WTC11 (cell line): Measurements from ENCODE around the gene RESP18. TPM values are rescaled to one million over a fixed set of nuclear protein-coding genes. Genes with fewer than 3 reads are reported as not detected.
A peak's percentile ranks its signal among the peaks of the same experiment; 100 is the strongest.
"Not testable (repeated sequence)": the region's sequence is repeated elsewhere in the genome, so short reads cannot be mapped to it uniquely, and the experiment has no call there.

ENCODE experiments used
- ATAC-seq: fragments of 200-7000 bp; cut with Tn5 transposase; 2 replicates; pipeline ENCODE4 v1.10.0; 2021; ENCODE audit warnings: mild to moderate bottlenecking, moderate library complexity
- CTCF ChIA-PET: fragments of 300-600 bp; sonication (Branson Sonifier 250); formaldehyde crosslinking; loops from one replicate; lab custom pipeline; 2021; ENCODE audit warnings: antibody characterized with exemption; lab: Charles Lee
- POLR2A ChIA-PET: fragments of 350-600 bp; sonication (Branson Sonifier 250); formaldehyde crosslinking; loops from one replicate; lab custom pipeline; 2021; ENCODE audit warnings: antibody characterized with exemption; lab: Charles Lee
- DNase-seq: peaks from one replicate; pipeline ENCODE4 v3.0.0; 2021; ENCODE audit warnings: low spot score
- H3K27ac Mint-ChIP-seq: 2 replicates; pipeline ENCODE4 v1.8.0; 2021; ENCODE audit warnings: mixed read lengths
- H3K27me3 Mint-ChIP-seq: 2 replicates; pipeline ENCODE4 v1.8.0; 2021; ENCODE audit warnings: low read depth, mild to moderate bottlenecking, moderate library complexity, mixed read lengths
- H3K36me3 Mint-ChIP-seq: 2 replicates; pipeline ENCODE4 v1.8.0; 2021; ENCODE audit warnings: mixed read lengths
- H3K4me1 Mint-ChIP-seq: 2 replicates; pipeline ENCODE4 v1.8.0; 2022; ENCODE audit warnings: mixed read lengths
- H3K4me3 Mint-ChIP-seq: 2 replicates; pipeline ENCODE4 v1.8.0; 2021; ENCODE audit warnings: mild to moderate bottlenecking, moderate library complexity, mixed read lengths
- H3K9me3 Mint-ChIP-seq: 2 replicates; pipeline ENCODE4 v1.8.0; 2021; ENCODE audit warnings: mixed read lengths
- ATF3 ChIP-seq: sonication (generic); formaldehyde crosslinking; conservative IDR thresholded peaks from 2 replicates; pipeline ENCODE4 v1.8.1; 2022; ENCODE audit warnings: mild to moderate bottlenecking, missing genetic modification reagents
- CREM ChIP-seq: sonication (generic); formaldehyde crosslinking; IDR thresholded peaks from 2 replicates; pipeline ENCODE4 v1.8.1; 2022; ENCODE audit warnings: mild to moderate bottlenecking, missing genetic modification reagents, moderate library complexity
- E2F1 ChIP-seq: sonication (generic); formaldehyde crosslinking; IDR thresholded peaks from 2 replicates; pipeline ENCODE4 v1.8.0; 2022; ENCODE audit warnings: mild to moderate bottlenecking, missing genetic modification reagents
- ELF4 ChIP-seq: sonication (generic); formaldehyde crosslinking; IDR thresholded peaks from 2 replicates; pipeline ENCODE4 v1.8.1; 2022; ENCODE audit warnings: low read depth, mild to moderate bottlenecking, moderate library complexity, missing genetic modification reagents
- ESRRA ChIP-seq: sonication (generic); formaldehyde crosslinking; IDR thresholded peaks from 2 replicates; pipeline ENCODE4 v1.8.1; 2022; ENCODE audit warnings: mild to moderate bottlenecking, missing genetic modification reagents, borderline replicate concordance
- GABPB1 ChIP-seq: sonication (generic); formaldehyde crosslinking; IDR thresholded peaks from 2 replicates; pipeline ENCODE4 v1.8.1; 2023; ENCODE audit warnings: mild to moderate bottlenecking, missing genetic modification reagents
- NFYB ChIP-seq: sonication (generic); formaldehyde crosslinking; conservative IDR thresholded peaks from 2 replicates; pipeline ENCODE4 v1.8.0; 2022; ENCODE audit warnings: low read depth, missing genetic modification reagents
- NR3C1 ChIP-seq: sonication (generic); formaldehyde crosslinking; conservative IDR thresholded peaks from 2 replicates; pipeline ENCODE4 v1.8.1; 2023; ENCODE audit warnings: low read depth, mild to moderate bottlenecking, missing genetic modification reagents
- RELA ChIP-seq: sonication (generic); formaldehyde crosslinking; IDR thresholded peaks from 2 replicates; pipeline ENCODE4 v1.8.1; 2022; ENCODE audit warnings: missing genetic modification reagents, mild to moderate bottlenecking, borderline replicate concordance
- ZBTB21 ChIP-seq: sonication (generic); formaldehyde crosslinking; IDR thresholded peaks from 2 replicates; pipeline ENCODE4 v1.8.1; 2023; ENCODE audit warnings: mild to moderate bottlenecking, missing genetic modification reagents, borderline replicate concordance
- ZNF232 ChIP-seq: sonication (generic); formaldehyde crosslinking; IDR thresholded peaks from 2 replicates; pipeline ENCODE4 v1.8.0; 2022; ENCODE audit warnings: mild to moderate bottlenecking, missing genetic modification reagents
- ZNF317 ChIP-seq: sonication (generic); formaldehyde crosslinking; IDR thresholded peaks from 2 replicates; pipeline ENCODE4 v1.8.1; 2023; ENCODE audit warnings: low read depth, mild to moderate bottlenecking, moderate library complexity, missing genetic modification reagents, borderline replicate concordance
- ZNF416 ChIP-seq: fragments of 250-450 bp; sonication (Bioruptor Pico); IDR thresholded peaks from 2 replicates; pipeline ENCODE4 v1.9.0; 2021; ENCODE audit warnings: mild to moderate bottlenecking, inconsistent platforms
- total RNA-seq: library from RNA; stranded (reverse); gene quantifications from 3 replicates; pipeline ENCODE4 v1.2.3, GENCODE V29; 2021
- TF ChIP-seq, protein P1 (sequence below): sonication (generic); formaldehyde crosslinking; IDR thresholded peaks from 2 replicates; pipeline ENCODE4 v1.8.0; 2023; ENCODE audit warnings: missing genetic modification reagents, mild to moderate bottlenecking, borderline replicate concordance

RESP18 gene
- total RNA-seq, 1 experiment from 2014 or later = not detected

- no peaks in the 10 kb centered on the region; the same call in 1 of the 2 replicates for H3K36me3 Mint-ChIP-seq
- H3K4me1 Mint-ChIP-seq = peaks cover 15% of the 10 kb centered on the region
- POLR2A ChIA-PET = interaction anchor here (1.1 kb wide), 1 partner anchor 53 kb away, joined by 3 read pairs; no protein-coding TSS in a partner anchor
- TF ChIP-seq ATF3 (CRISPR knock-in tag) (no peak), ZNF232 (no peak), ZNF416 (CRISPR knock-in tag) (no peak), ESRRA (no peak), ELF4 (CRISPR knock-in tag) (no peak), ZNF317 (CRISPR knock-in tag) (no peak), RELA (CRISPR knock-in tag) (no peak), GABPB1 (CRISPR knock-in tag) (no peak), NR3C1 (CRISPR knock-in tag) (no peak)
- TF ChIP-seq, protein P1, sequence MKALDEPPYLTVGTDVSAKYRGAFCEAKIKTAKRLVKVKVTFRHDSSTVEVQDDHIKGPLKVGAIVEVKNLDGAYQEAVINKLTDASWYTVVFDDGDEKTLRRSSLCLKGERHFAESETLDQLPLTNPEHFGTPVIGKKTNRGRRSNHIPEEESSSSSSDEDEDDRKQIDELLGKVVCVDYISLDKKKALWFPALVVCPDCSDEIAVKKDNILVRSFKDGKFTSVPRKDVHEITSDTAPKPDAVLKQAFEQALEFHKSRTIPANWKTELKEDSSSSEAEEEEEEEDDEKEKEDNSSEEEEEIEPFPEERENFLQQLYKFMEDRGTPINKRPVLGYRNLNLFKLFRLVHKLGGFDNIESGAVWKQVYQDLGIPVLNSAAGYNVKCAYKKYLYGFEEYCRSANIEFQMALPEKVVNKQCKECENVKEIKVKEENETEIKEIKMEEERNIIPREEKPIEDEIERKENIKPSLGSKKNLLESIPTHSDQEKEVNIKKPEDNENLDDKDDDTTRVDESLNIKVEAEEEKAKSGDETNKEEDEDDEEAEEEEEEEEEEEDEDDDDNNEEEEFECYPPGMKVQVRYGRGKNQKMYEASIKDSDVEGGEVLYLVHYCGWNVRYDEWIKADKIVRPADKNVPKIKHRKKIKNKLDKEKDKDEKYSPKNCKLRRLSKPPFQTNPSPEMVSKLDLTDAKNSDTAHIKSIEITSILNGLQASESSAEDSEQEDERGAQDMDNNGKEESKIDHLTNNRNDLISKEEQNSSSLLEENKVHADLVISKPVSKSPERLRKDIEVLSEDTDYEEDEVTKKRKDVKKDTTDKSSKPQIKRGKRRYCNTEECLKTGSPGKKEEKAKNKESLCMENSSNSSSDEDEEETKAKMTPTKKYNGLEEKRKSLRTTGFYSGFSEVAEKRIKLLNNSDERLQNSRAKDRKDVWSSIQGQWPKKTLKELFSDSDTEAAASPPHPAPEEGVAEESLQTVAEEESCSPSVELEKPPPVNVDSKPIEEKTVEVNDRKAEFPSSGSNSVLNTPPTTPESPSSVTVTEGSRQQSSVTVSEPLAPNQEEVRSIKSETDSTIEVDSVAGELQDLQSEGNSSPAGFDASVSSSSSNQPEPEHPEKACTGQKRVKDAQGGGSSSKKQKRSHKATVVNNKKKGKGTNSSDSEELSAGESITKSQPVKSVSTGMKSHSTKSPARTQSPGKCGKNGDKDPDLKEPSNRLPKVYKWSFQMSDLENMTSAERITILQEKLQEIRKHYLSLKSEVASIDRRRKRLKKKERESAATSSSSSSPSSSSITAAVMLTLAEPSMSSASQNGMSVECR (CRISPR knock-in tag) = no peak
- H3K27me3 Mint-ChIP-seq = peaks cover 12% of the 10 kb centered on the region
- H3K9me3 Mint-ChIP-seq = peaks cover 12% of the 10 kb centered on the region
- no peak overlapping the region for H3K27ac Mint-ChIP-seq
- no peak overlapping the region for H3K4me3 Mint-ChIP-seq
- CTCF ChIA-PET = interaction anchor here (0.9 to 2.3 kb wide), 2 partner anchors 15 to 20 kb away, joined by 3 to 9 read pairs; no protein-coding TSS in a partner anchor
- DNase-seq (no peak), ATAC-seq (no peak)
Measured at GRCh38 chr2:219314804-219315468, 17.6 kb downstream of the RESP18 start.

DNA sequence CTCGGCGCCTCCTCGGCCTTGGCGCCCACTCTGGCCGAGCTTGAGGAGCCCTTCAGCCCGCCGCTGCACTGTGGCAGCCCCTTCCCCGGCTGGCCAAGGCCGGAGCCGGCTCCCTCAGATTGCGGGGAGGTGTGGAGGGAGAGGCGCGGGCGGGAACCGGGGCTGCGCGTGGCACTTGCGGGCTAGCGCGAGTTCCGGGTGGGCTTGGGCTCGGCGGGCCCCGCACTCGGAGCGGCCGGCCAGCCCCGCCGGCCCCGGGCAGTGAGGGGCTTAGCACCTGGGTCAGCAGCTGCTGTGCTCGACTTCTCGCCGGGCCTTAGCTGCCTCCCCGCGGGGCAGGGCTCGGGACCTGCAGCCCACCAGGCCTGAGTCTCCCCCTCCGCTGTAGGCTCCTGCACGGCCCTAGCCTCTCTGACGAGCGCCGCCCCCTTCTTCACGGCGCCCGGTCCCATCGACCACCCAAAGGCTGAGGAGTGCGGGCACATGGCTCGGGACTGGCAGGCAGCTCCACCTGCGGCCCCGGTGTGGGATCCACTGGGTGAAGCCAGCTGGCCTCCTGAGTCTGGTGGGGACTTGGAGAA is 19.8 kb downstream of the RESP18 start:
- ATAC-seq = not testable (repeated sequence)

GRCh38 chr2:219309278-219309677 is 23.3 kb downstream of the RESP18 start, which contains the start of gene PTPRN:
Gene PTPRN (minus strand): TSS chr2:219309401. CDS start chr2:219309332, 69 bp downstream.
- peaks cover 57% of the 10 kb centered on the region for H3K27me3 Mint-ChIP-seq
- H3K4me1 Mint-ChIP-seq = peaks cover 22% of the 10 kb centered on the region
- POLR2A ChIA-PET = interaction anchor here (0.5 to 1.1 kb wide), 3 partner anchors 21 to 35 kb away, joined by 3 read pairs; partner anchors contain the start of gene RESP18
- H3K9me3 Mint-ChIP-seq = peaks cover 6% of the 10 kb centered on the region
- peak within 1 kb of the TSS; percentile 85 for H3K4me3 Mint-ChIP-seq
- peak; percentile 86 for ATAC-seq
- no peak within 1 kb of the TSS for H3K27ac Mint-ChIP-seq
- TF ChIP-seq NFYB (CRISPR knock-in tag) (no peak), ZBTB21 (CRISPR knock-in tag) (peak; percentile 96), ZNF232 (no peak), CREM (CRISPR knock-in tag) (peak; percentile 50; the same call in 1 of the 2 replicates), E2F1 (CRISPR knock-in tag) (no peak)
- DNase-seq = peak; percentile 84
- H3K36me3 Mint-ChIP-seq = no peaks in the 10 kb centered on the region; the same call in 1 of the 2 replicates
- CTCF ChIA-PET = interaction anchor here (0.6 to 2.4 kb wide), 12 partner anchors 10 to 329 kb away, joined by 3 to 19 read pairs (median 4); no protein-coding TSS in a partner anchor

More for the DNA sequence above, 19.8 kb downstream of the RESP18 start:
- H3K4me3 Mint-ChIP-seq, H3K36me3 Mint-ChIP-seq, H3K27ac Mint-ChIP-seq, POLR2A ChIA-PET, DNase-seq: not testable (repeated sequence)
- Mint-ChIP-seq H3K9me3 (peaks cover 12% of the 10 kb centered on the region), H3K27me3 (peaks cover 28% of the 10 kb centered on the region), H3K4me1 (peaks cover 21% of the 10 kb centered on the region)
- CTCF ChIA-PET = interaction anchor here (1.0 to 2.5 kb wide), 2 partner anchors 18 to 76 kb away, joined by 3 to 10 read pairs; no protein-coding TSS in a partner anchor
